ENCODE results near the gene MTHFD1.

DNA sequence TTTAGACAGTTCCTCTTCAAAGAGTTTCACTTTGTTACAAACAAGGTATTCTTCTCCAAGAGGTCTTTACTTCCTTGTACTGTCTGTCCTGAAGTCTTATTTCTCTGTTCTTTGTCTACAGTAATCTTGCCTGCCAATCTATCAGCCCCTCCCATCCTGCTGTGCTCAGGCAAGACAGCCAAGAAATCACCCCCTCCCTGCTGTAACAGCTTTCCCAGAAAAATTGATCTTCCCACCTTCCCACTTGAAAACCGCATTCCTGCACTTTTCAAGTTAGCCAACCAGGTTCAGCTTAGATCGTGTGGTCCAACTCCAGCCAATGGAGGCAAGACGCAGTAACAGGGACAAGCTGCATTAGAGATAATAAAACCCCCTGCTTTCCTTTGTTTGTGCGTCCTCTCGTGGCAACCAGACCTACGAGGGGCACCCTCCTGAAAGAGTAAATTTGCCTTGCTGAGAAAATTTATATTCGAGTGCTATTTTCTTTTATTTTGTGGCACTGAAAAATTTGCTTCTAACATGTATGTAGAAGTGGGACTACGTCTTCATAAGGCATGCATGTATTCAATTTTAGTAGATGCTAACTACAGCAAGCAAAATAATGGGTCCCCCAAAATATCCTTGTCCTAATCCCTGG is 47.5 kb upstream of the MTHFD1 start:
- TF ChIP-seq TAF1 (IDR thresholded peaks at IDR 0.05; ENCODE audit: low read depth, low read length) (no peak), POLR2A (IDR thresholded peaks at IDR 0.05; ENCODE audit: low read depth, low read length) (no peak)
